GM12864 (cell line): ENCODE data around the gene ADGRG7.

ENCODE experiments used
- DNase-seq: peaks from one replicate; pipeline ENCODE4 v3.0.0-alpha.2; 2011; ENCODE audit warnings: low read depth
- H3K4me3 ChIP-seq: 2 replicates; pipeline ENCODE4 v1.5.1; 2011; ENCODE audit warnings: mild to moderate bottlenecking, low read depth, low read length, control low read depth
- TF ChIP-seq, protein P1 (sequence below): IDR thresholded peaks from 2 replicates; pipeline ENCODE4 v1.5.1; 2011; ENCODE audit warnings: low read depth, mild to moderate bottlenecking, moderate library complexity, low read length, control low read depth, inconsistent platforms; ENCODE audit errors: missing control alignments

Gene ADGRG7

DNA sequence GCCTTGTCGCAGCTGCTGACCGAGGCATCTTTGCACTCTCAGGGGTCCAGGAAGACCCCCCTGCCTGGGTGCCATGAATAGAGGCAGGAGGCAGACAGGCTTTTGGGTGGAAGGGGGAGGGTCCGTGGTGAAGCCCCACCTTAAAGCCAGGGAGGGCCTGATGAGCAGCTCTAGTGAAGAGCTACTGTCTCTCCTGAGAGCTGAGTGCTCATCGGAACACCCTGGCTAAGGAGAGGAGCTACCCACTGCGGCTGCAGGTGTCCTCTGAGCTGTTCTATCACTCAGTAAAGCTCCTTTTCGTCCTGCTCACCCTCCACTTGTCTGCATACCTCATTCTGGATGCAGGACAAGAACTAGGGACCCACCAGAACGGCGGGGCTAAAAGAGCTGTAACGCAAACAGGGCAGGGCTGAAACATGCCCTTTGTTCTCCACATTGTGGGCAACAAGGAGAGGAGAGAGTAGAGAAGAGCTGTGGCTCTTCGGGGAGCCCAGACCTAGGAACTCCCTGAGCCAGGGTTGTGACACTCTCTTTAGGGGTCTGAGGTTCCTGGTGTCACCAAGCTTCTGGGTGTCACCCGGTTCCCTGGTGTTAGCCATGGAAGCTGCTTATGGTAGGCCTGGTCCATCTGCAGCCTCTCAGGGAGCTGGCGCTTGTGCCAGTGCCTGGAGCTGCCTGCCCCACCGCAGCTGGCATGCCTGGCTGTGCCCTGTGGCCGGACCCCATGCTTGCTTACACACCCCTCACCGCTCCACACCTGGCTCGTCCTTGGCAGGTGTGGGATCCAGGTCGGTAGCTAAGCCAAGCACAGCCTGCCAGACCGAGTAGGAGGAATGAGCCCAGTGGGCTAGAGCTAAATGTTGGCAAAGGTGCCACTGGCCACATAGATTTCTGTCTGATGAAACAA lies 73.7 kb downstream of the ADGRG7 start:
- no peak overlapping the region for H3K4me3 ChIP-seq
- TF ChIP-seq, protein P1, sequence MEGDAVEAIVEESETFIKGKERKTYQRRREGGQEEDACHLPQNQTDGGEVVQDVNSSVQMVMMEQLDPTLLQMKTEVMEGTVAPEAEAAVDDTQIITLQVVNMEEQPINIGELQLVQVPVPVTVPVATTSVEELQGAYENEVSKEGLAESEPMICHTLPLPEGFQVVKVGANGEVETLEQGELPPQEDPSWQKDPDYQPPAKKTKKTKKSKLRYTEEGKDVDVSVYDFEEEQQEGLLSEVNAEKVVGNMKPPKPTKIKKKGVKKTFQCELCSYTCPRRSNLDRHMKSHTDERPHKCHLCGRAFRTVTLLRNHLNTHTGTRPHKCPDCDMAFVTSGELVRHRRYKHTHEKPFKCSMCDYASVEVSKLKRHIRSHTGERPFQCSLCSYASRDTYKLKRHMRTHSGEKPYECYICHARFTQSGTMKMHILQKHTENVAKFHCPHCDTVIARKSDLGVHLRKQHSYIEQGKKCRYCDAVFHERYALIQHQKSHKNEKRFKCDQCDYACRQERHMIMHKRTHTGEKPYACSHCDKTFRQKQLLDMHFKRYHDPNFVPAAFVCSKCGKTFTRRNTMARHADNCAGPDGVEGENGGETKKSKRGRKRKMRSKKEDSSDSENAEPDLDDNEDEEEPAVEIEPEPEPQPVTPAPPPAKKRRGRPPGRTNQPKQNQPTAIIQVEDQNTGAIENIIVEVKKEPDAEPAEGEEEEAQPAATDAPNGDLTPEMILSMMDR, result no peak
- DNase-seq, result no peak

DNA sequence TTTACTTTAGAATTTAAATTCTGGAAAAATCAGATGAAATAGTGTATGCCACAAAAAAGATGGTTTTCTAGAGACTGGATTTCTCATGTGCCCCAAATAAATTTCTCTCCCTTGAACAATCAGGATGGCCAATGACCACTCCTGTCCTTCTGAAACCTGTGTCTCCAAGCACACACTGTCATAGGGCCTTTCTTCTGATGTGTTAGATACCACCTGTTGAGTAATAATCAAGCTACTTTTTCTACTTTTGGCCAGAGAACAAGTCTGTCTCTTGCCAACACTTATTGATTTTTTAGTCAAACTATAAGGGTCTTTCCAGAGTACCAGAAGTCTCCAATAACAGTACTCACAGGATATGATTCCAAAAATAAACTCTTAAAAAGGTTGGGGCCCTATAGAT lies 83.8 kb downstream of the ADGRG7 start:
- H3K4me3 ChIP-seq, result no peak overlapping the region
- TF ChIP-seq, protein P1, result no peak
- DNase-seq, result no peak

DNA sequence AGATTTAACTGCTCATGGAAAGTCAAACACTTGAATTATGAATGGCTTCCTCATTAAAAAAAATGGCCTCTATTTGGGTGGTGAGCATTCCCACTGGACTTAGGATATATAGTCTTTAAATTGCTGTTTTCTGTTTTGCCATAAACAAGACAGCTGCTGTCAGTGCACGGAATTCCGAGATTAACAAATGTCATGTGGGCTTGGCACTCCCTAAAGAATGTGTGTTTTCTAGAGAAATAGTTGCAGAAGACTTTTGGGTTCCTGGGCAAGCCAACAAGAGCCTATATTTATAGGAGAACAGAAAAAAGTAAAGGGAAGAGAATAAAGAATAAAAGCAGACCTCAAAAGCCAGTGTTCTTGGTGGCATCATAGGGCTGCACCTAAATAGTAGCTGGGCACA lies 86.3 kb downstream of the ADGRG7 start:
- TF ChIP-seq, protein P1, result no peak
- DNase-seq, result no peak
- H3K4me3 ChIP-seq, result no peak overlapping the region

DNA sequence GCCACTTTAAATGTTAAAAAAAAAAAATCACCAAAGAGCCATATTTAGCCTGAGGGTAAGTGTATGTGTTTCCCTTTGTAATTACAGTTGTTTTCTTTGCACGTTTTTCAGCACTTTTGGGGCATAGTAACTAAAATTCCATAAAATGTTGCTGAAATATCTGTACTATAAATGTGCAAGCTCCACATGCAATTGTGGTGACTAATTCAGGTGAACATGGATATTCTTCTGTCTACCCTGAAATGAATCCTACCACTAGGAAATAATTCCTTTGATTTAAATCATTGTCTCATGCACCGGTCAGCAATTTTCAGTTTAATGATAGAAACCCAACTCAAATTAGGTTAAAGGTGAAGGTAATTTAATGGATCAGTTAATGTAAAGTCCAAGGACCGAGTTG lies 86.8 kb downstream of the ADGRG7 start:
- DNase-seq, result no peak
- TF ChIP-seq, protein P1, result no peak
- H3K4me3 ChIP-seq, result no peak overlapping the region

DNA sequence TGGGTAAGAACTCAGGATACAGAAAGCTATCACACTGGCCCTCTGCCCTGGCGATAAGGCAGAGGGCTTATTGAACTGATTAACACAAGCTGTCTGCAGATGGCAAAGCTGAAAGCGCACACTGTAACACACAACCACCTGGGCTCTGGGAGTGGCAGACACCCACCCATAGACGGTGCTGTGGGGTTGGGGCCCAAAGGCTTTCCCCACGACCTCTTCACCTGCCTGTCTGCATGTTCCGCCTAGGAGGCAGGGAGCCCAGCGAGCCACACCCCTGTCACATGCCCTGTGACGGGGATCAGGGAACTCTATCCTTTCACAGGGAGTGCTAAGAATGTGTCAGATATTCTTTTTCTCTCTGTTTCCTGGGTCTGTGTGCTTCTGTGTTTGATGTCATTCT lies 87.8 kb downstream of the ADGRG7 start:
- TF ChIP-seq, protein P1, result no peak
- no peak overlapping the region for H3K4me3 ChIP-seq
- no peak for DNase-seq

DNA sequence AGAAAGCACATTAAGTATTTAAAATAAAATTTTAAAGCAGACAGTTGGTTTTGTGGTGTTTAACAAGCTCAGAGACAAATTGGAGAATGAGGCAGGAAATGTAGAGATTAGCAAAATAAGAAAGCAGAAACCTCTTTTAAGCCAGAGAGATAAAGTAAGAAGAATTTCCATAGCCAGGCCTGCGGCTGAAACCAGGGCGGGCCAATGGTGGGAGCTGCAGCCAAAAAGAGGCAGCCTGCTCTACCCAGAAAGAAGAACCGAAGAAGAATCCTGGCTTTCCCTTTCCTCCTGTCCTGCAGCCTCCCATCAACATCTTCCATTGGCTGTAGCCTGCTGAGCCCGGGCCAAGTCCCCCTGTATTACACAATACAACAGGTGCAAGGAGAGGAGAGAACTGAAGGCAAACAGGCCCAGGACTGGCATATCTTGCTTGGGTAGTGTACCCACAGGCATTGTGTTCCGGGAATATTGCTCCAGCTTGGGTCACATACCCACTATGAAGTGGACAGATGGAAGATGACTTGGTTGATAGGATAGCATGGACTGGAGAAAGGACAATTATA lies 88.4 kb downstream of the ADGRG7 start:
- H3K4me3 ChIP-seq, result no peak overlapping the region
- no peak for DNase-seq
- TF ChIP-seq, protein P1, result no peak

DNA sequence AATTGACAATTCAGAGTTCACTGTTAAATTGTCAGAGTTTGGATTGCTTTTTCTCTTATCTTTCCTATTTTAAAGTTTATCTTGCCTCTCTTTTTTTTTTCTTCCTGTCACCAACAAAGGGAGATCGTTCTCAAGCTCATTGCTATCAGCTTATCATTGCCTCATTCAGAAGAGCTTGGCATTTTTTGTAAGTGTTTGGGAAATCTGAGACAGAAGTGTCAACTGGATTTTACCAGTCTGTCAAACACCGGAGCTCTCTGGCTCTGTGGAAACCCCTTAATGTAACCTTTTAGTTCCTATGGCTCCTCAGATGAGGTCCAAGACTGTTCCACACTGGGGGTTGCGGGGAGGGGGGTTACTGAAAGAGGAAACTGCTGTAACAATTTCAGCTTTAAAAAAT lies 89.3 kb downstream of the ADGRG7 start:
- no peak for DNase-seq
- TF ChIP-seq, protein P1, result no peak

More for the DNA sequence above, 89.3 kb downstream of the ADGRG7 start:
- H3K4me3 ChIP-seq, result no peak overlapping the region
